Endothelial cell of umbilical vein (primary cell): ENCODE results near the gene RAD9A. TPM values are rescaled to one million over a fixed set of nuclear protein-coding genes. Genes with fewer than 3 reads are reported as not detected.

Source experiments
- BruUV-seq: library from RNA; stranded (reverse); fragments of 400-500 nt; replicated peaks from 2 replicates; lab custom pipeline; 2021; lab: Mats Ljungman, UMichigan
- CTCF ChIA-PET: fragments of 300-600, 350-600 bp; sonication (Branson Sonifier 250); formaldehyde crosslinking; loops from one replicate; lab custom pipeline; 2021; ENCODE audit warnings: antibody characterized with exemption, inconsistent platforms; lab: Charles Lee
- POLR2A ChIA-PET: fragments of 300-600, 350-600 bp; sonication (Branson Sonifier 250); formaldehyde crosslinking; loops from one replicate; lab custom pipeline; 2021; ENCODE audit warnings: antibody characterized with exemption, inconsistent platforms; lab: Charles Lee
- DNase-seq: peaks from one replicate; pipeline ENCODE4 v3.0.0-alpha.2; 2011; ENCODE audit warnings: low read depth, low spot score
- FAIRE-seq: peaks from 2 replicates; lab custom pipeline; 2011; peaks lifted over from hg19 to GRCh38; lab: Jason Lieb, UNC
- H2AFZ ChIP-seq: 2 replicates; pipeline ENCODE4 v1.6.0; 2012; ENCODE audit warnings: low read depth, low read length, control low read depth, inconsistent platforms
- H3K27ac ChIP-seq: 2 replicates; pipeline ENCODE4 v1.5.1; 2011; ENCODE audit warnings: low read depth, mild to moderate bottlenecking, control low read depth, low read length, moderate library complexity; ENCODE audit not compliant: insufficient read depth
- H3K27me3 ChIP-seq, 2 experiments: 2 replicates each; pipeline versions ENCODE4 v1.6.0 to v1.6.1; 2011; ENCODE audit warnings: low read length in 2 of 2, mixed read lengths in 1 of 2; ENCODE audit not compliant: control insufficient read depth in 2 of 2, insufficient read depth in 2 of 2
- H3K36me3 ChIP-seq, 2 experiments: 2 replicates in 1 of 2; 3 replicates in 1 of 2; pipeline ENCODE4 v1.5.1; 2011; ENCODE audit warnings: low read length in 2 of 2, mild to moderate bottlenecking in 1 of 2, moderate library complexity in 1 of 2; ENCODE audit not compliant: control insufficient read depth in 2 of 2, insufficient read depth in 2 of 2; ENCODE audit errors: extremely low read depth in 1 of 2
- H3K4me1 ChIP-seq: 3 replicates; pipeline ENCODE4 v1.5.1; 2011; ENCODE audit warnings: mild to moderate bottlenecking, low read length; ENCODE audit not compliant: control insufficient read depth, insufficient read depth; ENCODE audit errors: extremely low read depth
- H3K4me2 ChIP-seq: 2 replicates; pipeline ENCODE4 v1.6.1; 2011; ENCODE audit warnings: low read length, control low read depth, mixed read lengths; ENCODE audit not compliant: insufficient read depth
- H3K4me3 ChIP-seq, 3 experiments: fragments of 200-600 bp in 1 of 3; sonication (generic), shearing (Covaris generic) in 1 of 3; replicated peaks in 1 of 3; 2 replicates each; pipeline ENCODE4 v1.5.1; 2011 to 2016; ENCODE audit warnings: control low read depth in 3 of 3, low read length in 3 of 3, mild to moderate bottlenecking in 2 of 3, inconsistent platforms in 1 of 3, low read depth in 1 of 3, moderate library complexity in 1 of 3; ENCODE audit not compliant: insufficient read depth in 1 of 3
- H3K79me2 ChIP-seq: 2 replicates; pipeline ENCODE4 v1.6.0; 2012; ENCODE audit warnings: low read length, inconsistent platforms; ENCODE audit not compliant: control insufficient read depth, insufficient read depth
- H3K9ac ChIP-seq: replicated peaks from 2 replicates; pipeline ENCODE3; 2011; ENCODE audit warnings: low read length, control low read depth; ENCODE audit not compliant: insufficient read depth; ENCODE audit errors: extremely low read depth
- H3K9me1 ChIP-seq: replicated peaks from 3 replicates; pipeline ENCODE4 v1.6.0; 2011; ENCODE audit warnings: mild to moderate bottlenecking, low read length; ENCODE audit not compliant: control insufficient read depth, insufficient read depth; ENCODE audit errors: extremely low read depth
- H3K9me3 ChIP-seq: replicated peaks from 2 replicates; pipeline ENCODE4 v1.5.1; 2012; ENCODE audit warnings: low read length, inconsistent platforms; ENCODE audit not compliant: control insufficient read depth, insufficient read depth
- H4K20me1 ChIP-seq: replicated peaks from 2 replicates; pipeline ENCODE3; 2011; ENCODE audit warnings: mild to moderate bottlenecking, low read length; ENCODE audit not compliant: control insufficient read depth, insufficient read depth; ENCODE audit errors: extremely low read depth
- POLR2A ChIP-seq: IDR thresholded peaks from 2 replicates; pipeline ENCODE4 v1.6.1; 2012; ENCODE audit warnings: low read depth, mild to moderate bottlenecking, control low read depth, low read length
- dilution Hi-C: fragments of 300-500 bp; cut with MboI; formaldehyde crosslinking; loops from one replicate; pipeline ENCODE4 v1.15.0; 2019; ENCODE audit warnings: low sequenced_read_pairs; ENCODE audit not compliant: extremely low pct_ligation_motif_present
- intact Hi-C: fragments of 100-400 bp; cut with micrococcal nuclease; formaldehyde crosslinking; loops from one replicate; pipeline ENCODE4 v1.10.0; 2022
- polyA plus RNA-seq, 4 experiments: library from polyadenylated mRNA; depleted of rRNA in 3 of 4; stranded (reverse) in 3 of 4; unstranded in 1 of 4; fragments of >200 nt; gene quantifications; 2 replicates each; pipeline versions ENCODE4 v1.2.1 to v1.2.3, GENCODE V29; 2011 to 2012; ENCODE audit warnings: missing spikeins in 1 of 4
- total RNA-seq: library from RNA; stranded (reverse); gene quantifications from 2 replicates; pipeline ENCODE4 v1.2.3, GENCODE V29; 2021
- TF ChIP-seq, protein P1 (sequence below): IDR thresholded peaks from 2 replicates; pipeline ENCODE4 v1.6.1; 2011; ENCODE audit not compliant: insufficient read depth, insufficient read length
- TF ChIP-seq, protein P2 (sequence below), 2 donors: IDR thresholded peaks; 1 replicate in 1 of 2; 2 replicates in 1 of 2; pipeline ENCODE4 v1.5.1; 2011; ENCODE audit warnings: low read length in 2 of 2, mild to moderate bottlenecking in 2 of 2, moderate library complexity in 2 of 2, control low read depth in 1 of 2, inconsistent platforms in 1 of 2, low read depth in 1 of 2; ENCODE audit not compliant: insufficient read depth in 1 of 2; ENCODE audit errors: extremely low read depth in 1 of 2

Gene RAD9A
- total and polyA plus RNA-seq, 2 donors (not counting 3 experiments of a cell fraction or from before 2014, with no cell fraction given), result 18.4 to 22.2 TPM

DNA sequence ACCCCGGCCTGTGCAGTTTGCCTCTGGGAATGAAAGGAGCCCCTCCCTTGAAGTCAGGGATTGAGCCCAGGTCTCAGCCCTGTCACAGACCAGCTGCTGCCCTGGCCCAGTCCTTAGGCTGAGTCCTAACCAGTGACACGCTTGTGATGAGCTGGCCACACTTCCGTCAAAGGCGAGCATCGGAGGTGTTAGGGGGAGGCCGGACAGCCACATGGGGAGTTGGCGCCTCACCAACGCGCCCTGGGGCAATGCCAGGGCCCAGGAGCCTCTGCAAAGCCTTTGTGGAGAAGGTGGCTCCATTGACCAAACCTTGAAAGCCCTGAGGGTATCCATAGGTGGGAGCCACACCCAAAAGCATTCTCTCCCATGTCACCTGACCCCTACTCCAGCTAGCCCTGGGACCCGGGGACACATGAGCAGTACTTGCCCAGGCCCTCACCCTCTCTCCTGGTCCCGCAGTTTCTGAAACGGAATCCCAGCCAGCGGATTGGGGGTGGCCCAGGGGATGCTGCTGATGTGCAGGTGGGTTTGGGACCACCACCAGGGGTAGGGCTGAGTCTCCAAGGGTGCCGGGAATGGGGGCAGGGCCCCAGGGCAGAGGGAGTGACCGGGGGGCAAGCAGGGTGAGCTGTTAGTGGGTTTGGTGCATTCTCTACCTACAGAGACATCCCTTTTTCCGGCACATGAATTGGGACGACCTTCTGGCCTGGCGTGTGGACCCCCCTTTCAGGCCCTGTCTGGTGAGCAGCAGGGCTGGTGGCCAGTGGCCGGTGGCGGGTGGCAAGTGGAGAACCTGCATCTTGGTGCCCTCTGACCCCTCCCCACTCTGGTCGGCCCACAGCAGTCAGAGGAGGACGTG is 42.0 kb downstream of the RAD9A start:
- H3K4me3 ChIP-seq, result no peak overlapping the region
- no peaks in the 10 kb centered on the region for H3K4me1 ChIP-seq
- no peaks in the 10 kb centered on the region for H4K20me1 ChIP-seq
- H3K9ac ChIP-seq, result no peak overlapping the region
- no peak overlapping the region for H2AFZ ChIP-seq
- dilution Hi-C loops, result no loop called here
- H3K9me3 ChIP-seq, result no peaks in the 10 kb centered on the region
- no peak for DNase-seq
- no peaks in the 10 kb centered on the region for H3K9me1 ChIP-seq
- CTCF ChIA-PET, result no interaction called here
- peaks cover 7% of the 10 kb centered on the region for H3K79me2 ChIP-seq
- POLR2A ChIA-PET, result no interaction called here
- no peak overlapping the region for H3K27ac ChIP-seq
- peaks cover 0 to 35% of the 10 kb centered on the region in 2 experiments for H3K36me3 ChIP-seq
- intact Hi-C loops, result no loop called here
- no peak overlapping the region for H3K4me2 ChIP-seq
- no peak for FAIRE-seq
- H3K27me3 ChIP-seq, result no peaks in the 10 kb centered on the region
- TF ChIP-seq, protein P1, sequence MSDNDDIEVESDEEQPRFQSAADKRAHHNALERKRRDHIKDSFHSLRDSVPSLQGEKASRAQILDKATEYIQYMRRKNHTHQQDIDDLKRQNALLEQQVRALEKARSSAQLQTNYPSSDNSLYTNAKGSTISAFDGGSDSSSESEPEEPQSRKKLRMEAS, result no peak
- no peak for TF ChIP-seq POLR2A
- TF ChIP-seq, protein P2, sequence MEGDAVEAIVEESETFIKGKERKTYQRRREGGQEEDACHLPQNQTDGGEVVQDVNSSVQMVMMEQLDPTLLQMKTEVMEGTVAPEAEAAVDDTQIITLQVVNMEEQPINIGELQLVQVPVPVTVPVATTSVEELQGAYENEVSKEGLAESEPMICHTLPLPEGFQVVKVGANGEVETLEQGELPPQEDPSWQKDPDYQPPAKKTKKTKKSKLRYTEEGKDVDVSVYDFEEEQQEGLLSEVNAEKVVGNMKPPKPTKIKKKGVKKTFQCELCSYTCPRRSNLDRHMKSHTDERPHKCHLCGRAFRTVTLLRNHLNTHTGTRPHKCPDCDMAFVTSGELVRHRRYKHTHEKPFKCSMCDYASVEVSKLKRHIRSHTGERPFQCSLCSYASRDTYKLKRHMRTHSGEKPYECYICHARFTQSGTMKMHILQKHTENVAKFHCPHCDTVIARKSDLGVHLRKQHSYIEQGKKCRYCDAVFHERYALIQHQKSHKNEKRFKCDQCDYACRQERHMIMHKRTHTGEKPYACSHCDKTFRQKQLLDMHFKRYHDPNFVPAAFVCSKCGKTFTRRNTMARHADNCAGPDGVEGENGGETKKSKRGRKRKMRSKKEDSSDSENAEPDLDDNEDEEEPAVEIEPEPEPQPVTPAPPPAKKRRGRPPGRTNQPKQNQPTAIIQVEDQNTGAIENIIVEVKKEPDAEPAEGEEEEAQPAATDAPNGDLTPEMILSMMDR (IDR thresholded peaks at IDR 0.05; ENCODE audit: extremely low read depth in 1 of 2, insufficient read depth in 1 of 2, low read depth in 1 of 2, low read length in 2 of 2), result no peak
- no TSS peak for BruUV-seq

DNA sequence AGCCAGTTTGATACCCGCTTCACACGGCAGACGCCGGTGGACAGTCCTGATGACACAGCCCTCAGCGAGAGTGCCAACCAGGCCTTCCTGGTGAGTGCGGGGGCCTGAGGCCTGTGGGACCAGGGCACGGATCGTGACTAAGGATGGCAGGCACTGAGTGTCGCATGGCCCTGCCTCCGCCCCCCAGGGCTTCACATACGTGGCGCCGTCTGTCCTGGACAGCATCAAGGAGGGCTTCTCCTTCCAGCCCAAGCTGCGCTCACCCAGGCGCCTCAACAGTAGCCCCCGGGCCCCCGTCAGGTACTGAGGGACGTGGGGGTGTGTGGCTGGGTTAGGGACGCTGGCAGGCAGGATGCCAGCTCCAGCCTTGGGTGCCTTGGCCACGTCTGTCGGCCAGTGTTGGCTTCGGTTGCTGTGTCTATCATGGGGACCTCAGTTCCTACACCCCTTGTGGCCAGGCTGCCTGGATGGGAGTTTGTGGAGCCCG is 42.7 kb downstream of the RAD9A start:
- Histone ChIP-seq H3K4me3 (no peak overlapping the region), H3K4me1 (no peaks in the 10 kb centered on the region), H3K4me2 (no peak overlapping the region), H3K79me2 (peaks cover under 1% of the 10 kb centered on the region), H3K36me3 (peaks cover 0 to 38% of the 10 kb centered on the region in 2 experiments), H3K9ac (no peak overlapping the region), H2AFZ (no peak overlapping the region), H3K27me3 (no peaks in the 10 kb centered on the region), H3K9me1 (no peaks in the 10 kb centered on the region), H3K27ac (no peak overlapping the region), H4K20me1 (no peaks in the 10 kb centered on the region), H3K9me3 (no peaks in the 10 kb centered on the region)
- FAIRE-seq (no peak), DNase-seq (no peak)
- no peak for TF ChIP-seq POLR2A
- TF ChIP-seq, protein P1, result no peak
- dilution Hi-C loops (no loop called here), intact Hi-C loops (no loop called here)
- POLR2A ChIA-PET, result no interaction called here
- BruUV-seq, result no TSS peak
- CTCF ChIA-PET, result no interaction called here
